Measurements from ENCODE around the gene GNAT3.

GNAT3 gene

DNA sequence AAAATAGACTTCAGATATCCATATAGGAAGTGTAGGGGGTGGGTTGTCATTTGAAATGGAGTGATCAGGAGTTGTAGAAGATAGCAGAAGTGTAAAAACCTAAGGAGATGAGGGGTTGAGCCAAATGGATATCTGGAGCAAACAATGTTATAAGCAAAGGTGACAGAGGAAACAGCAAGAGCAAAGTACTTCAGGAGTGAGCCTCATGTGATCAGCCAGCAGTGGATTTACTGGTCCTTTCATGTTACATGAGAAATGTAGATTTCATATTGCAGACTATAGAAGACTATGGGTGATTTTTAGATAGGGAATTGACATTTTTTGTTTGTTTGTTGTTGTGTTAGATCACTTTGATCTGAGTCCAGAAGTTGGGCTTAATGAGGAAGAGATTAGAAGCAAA lies 47.7 kb downstream of the GNAT3 start:
- DNase-seq (ENCODE audit: low read depth in 2 of 2): no peak

DNA sequence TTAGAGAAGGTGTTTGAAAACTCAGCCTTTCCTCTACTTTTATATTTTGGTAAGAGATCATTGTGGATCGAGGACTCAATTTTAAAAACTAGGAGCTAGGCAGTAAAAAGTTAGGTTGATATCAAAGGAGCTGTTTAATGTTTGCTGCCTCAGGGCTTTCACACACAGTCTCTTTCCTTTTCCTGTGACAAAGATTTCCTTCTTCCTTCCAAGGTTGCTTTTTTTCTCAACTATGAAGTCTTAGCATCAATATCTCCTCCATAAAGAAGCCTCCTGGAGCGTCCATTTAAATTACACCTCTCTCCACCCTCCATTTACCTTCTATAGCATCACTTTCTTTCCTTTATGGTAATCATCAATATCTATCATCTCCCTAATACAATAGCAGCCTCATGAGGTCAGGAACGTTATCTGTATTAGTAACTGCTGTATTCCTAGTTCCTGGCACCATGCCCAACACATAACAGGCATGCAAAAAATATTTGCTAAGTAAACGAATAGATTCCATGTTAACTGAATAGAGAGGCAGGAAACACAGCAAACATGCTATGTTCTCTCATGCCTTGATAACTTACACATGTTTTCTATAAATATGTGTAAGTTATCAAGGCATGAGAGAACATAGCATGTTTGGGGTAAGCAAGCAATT lies 48.5 kb downstream of the GNAT3 start:
- no peak for DNase-seq (ENCODE audit: low read depth in 2 of 2)

DNA sequence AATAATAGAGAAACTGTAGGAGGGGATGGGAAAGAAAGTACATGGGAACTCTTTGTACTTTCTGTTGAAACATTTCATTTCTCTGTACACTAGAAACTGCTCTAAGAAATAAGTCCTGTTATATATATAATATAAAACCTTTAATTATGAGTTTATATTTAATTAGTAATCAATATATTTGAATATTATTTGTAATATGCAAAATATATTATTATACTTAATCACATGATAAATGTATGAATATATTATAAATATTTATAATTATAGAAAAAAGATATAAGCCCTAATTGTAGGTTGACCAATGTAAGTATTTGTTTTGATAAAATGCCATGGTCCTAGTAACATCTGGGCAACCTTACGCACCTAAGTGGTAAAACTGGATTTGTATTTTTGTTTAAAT lies 51.0 kb downstream of the GNAT3 start:
- DNase-seq (ENCODE audit: low read depth in 2 of 2): no peak

DNA sequence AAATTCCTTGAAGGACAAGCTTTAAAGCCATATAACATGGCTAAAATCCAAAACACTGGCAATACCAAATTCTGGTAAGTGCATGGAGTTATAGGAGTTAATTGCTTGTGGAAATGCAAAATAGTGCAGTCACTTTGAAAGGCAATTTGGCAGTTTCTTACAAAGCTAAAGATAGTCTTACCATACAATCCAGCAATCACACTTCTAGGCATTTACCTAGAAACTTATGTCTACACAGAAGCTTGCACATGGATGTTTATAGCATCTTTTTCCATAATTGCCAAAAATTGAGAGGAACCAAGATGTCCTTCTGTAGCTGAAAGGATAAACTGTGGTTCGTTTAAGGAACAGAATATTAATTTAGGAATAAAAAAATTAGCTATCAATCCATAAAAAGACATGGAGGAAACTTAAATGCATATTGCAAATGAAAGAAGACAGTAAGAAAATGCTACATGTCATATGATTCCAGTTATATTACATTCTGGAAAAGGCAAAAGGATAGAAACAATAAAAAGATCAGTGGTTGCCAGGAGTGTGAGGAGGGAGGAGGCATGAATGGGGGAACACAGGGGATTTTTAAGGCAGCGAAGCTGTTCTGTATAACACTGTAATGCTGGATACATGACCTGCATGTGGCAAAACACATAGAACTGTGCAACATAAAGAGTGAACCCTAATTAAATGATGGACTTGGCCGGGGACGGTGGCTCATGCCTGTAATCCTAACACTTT lies 51.9 kb downstream of the GNAT3 start:
- no peak for DNase-seq (ENCODE audit: low read depth in 2 of 2)

DNA sequence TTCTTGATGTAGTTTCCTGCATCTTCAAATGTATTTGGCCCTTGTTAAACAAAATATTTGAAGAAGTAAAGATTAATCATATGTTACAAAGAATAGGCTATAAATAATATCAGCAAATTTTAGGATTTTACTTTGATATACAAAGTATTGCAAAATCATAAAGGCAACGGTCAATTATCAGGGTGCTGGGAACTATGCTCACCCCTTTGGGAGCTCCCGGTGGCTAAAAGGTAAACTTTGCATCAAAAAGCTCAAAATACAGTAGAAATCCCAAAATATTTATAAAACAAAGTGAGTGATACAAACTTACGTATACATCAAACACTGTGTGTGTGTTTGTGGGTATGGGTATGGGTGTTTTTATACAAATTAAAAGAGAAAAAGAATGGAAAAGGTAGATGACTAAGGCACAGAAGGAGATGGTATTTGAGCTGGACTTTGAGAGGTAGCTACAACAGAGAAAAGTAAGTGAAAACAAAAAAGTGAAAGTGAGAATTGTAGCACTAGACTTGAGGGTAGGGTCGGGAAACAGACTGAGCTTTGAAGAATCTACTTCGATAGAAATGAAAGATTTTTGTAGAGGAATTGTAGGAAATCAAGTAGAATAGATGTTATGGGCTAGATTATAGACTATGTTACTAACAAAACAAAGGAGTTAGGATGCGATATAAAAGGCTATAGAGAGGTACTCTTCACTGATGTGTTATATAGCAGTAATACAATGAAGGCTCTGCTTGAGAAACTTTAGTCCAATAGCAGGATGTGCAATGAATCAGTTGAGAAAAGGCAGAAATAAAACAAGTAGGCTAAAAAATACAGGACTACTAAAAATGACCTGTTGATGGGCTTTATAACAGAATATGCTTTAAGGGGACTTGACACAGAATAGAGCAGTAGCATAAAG lies 52.8 kb downstream of the GNAT3 start:
- DNase-seq (ENCODE audit: low read depth in 2 of 2): no peak

DNA sequence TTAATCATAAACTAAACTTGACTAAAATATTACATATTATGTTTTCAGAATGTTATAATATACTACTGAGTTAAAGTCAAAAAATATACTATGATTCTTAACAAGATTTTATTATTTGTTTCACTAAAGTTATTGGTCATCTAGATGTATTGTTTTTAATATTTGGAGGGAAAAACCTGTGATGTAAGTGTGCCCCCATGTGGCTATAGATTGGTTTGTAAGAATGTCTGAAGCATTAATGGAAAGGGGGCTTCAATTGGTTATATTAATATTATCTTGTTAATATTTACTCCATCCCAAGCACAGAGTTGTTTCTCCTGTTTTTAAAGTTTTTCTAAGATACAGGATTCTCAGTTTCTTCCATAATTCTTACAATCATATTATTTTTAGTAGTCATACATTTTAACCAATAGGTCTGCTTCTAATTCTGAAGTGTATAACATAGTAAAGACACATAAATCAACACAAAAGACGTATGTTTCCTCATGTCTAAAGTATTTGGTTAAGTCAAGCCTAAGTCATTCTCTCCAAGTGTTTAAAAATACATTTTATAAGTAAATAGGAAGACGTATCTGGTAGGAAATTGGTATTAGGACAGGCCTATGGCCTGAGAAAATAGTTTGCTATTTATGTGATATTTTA lies 58.0 kb downstream of the GNAT3 start:
- DNase-seq (ENCODE audit: low read depth in 2 of 2): no peak

DNA sequence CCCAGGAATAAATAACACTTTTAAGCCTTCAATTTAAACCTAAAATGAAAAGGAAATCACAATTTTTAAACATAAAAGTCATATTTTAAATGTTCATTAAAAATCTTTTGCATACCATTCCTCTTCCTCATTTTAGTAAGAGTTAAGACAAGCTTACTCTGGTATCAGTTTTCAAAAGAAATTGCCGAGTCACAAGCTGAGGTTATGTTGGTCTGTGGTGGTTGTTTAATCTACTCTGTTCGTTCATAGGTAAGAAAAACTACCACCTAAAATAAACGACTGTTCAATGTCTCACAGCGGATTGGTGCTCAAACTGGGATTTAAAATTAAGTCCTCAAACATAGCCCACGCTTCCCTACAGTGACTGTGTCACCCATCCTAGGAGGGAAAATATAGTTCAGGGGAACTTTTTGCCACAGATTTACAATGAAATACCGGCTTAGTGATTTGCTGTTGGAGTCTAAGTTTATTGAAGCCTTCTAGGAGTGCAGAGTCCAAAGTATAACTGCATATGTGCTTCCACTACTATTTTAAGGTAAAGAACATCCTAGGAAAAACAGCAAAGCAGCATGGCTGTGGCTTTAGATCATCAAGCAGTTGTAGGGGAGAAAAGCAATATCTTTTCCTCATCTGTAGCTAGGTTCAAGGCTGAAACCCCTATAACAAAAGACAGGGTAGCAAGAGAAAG lies 61.1 kb downstream of the GNAT3 start:
- DNase-seq (ENCODE audit: low read depth in 2 of 2): no peak

DNA sequence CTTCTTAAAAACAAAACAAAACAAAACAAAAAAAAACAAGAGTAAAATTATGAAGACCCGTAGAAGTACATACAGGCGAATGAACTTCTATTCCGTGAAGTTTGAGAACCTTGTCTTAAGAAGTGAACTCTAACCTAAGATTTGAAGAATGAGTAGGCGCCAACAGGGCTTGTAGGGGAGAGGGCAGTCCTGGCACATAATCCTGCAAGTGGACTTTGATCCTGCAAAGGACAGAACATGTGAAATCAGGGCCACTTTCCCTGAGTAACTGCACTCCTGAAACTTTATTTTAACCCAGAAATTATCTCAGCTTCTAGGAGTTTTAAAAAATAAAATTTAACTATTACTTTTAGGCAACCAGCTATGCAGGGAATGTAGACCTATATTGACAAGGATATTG lies 62.0 kb downstream of the GNAT3 start:
- no peak for DNase-seq (ENCODE audit: low read depth in 2 of 2)

DNA sequence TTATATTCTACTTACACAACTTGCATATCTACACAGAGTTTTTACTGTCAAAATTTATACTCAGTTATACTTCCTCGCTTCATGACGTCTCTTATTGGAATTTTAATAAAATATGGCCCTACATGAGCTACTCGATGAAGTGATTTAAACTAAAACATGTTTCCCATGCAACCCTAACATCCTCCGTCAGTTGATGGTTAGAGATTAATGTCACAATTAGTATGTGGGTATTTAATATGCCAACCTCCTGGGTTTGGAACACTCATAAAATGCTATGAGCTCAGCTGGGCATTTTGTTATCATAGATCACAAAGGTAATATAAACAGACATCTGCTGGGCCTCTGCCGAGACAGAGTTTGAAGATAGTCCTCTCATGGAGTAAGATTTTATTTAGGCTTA lies 66.5 kb downstream of the GNAT3 start:
- no peak for DNase-seq (ENCODE audit: low read depth in 2 of 2)

DNA sequence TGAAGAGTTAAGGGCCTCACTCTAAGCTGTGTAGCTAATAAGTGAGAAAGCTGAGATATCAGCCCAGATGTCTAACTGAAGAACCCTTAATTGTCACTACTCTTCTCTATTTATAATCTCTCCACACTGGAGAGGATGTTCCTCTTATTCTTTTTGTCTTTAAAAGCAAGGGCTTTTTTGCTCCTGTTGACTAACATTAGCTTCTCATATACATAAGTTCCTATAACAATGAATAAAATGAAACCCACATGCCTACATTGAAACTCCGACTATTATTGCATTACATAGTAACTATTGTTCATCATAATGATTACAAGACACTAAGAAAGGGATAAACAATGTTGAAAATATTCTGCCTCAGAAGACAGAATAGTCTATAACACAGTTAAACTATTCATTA lies 67.1 kb downstream of the GNAT3 start:
- DNase-seq (ENCODE audit: low read depth in 2 of 2): no peak

DNA sequence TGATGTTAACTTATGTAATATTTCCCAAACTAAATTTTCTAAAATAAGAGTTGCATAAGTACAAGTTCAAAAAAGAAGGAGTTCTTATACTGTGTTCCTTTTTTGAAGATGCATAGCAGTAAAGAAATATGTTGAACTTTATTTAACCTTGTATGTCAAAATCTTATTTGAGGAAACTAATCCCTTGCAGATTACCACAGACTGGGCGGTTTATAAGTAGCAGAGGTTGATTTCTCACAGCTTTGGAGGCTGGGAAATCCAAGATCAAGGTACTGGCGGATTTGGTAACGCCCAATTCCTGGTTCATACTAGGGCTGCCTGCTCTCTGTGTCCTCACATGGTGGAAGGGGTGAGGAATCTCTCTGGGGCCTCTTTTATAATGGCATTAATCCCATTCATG lies 68.5 kb downstream of the GNAT3 start:
- no peak for DNase-seq (ENCODE audit: low read depth in 2 of 2)

DNA sequence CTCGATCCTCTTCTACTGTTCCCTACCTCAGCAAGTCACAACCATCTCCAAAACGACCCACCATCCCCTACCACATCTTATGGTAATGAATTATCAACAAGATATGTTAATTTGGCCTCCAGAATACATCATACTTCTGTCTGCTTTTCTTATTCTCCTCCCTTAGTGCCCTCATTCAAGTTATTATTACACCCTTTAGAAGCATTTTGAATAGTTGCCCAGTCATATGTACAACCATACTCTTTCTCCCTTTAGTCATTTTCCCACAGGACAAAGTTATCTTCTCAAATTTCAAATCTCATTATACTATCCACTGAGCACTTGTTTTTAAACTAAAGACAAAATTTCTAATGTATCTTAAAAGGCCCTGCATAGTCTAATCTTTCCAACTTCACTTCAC lies 71.0 kb downstream of the GNAT3 start:
- DNase-seq (ENCODE audit: low read depth in 2 of 2): no peak

DNA sequence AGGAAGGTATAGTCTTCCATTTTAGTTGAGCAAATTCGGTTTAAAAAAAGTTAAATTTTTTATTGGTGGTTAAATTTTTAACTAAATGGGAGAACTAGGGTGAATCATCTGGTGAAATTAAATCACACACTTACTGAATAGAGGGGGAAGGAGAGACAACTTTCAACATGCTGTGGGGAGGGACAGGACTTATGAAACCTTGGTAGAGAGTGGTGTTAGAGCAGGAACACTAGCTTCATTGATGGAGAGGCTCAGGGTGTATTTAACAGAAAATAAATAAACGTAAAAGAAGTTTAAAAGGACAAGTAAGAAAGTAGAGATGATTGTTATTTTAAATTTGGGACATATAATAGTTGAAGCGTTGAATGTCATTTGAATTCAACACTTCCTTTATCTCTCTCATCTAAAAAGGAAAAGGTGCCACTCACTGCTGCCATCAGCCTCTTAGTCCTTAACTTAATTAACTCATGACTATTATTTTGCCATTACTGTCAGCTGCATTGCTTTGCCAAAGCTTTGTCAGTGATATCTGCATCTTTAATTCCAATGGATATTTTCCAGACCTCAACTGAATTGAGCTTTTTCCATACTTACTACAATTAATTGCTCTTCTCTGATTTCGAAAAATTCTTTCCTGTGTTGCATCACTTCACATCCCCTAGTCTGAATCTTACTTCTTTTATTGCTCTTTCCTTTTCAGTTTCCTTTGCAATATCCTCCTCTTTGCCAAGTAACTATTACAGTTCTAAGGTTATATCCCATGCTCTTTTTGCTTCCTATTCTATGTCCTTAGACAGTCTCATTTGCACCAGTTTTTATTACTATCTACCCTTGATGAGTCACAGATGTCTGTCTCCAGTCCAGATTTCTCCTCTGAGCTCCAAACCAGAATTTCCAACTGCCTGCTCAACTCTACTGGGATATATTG lies 71.7 kb downstream of the GNAT3 start:
- peak; percentile 73 to 79 for DNase-seq (ENCODE audit: low read depth in 2 of 2)

DNA sequence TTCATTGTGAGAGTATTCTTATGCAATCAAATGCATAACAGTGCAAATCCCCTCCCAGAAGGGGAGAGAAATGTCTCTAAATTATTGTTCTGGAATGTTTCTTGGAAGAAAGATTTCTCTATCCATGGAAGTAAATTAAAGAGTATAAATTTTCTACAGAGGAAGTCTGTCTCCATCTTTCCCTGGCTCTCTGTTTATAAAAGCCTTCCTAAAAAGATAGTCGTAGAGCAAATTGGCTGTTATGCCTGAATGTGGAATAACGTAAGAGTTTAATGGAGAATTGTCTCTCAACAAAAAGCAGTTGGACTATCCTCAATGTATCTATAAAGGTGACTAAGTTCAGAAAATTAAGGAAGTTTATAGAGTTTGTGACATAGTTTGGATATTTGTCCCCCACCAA lies 76.3 kb downstream of the GNAT3 start:
- no peak for DNase-seq (ENCODE audit: low read depth in 2 of 2)

DNA sequence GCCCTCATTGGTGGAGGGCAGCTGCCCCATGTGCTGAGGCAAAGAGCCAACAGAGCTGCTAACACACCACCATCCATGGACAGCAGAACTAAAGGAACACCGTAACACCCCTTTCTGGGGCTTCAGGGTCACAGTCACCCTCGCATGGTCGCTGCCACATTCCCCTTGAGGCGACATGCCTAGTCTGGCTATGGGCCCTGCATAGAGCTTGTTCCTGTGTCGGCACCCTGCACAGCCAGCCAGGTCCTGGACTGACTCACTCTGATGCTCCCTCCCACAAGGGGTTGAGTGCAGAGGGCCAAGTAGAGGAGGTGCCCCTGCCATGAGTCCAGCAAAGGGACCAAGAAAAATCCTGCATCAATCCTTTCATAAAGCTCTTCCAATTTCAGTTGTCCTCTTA lies 77.8 kb downstream of the GNAT3 start:
- no peak for DNase-seq (ENCODE audit: low read depth in 2 of 2)

DNA sequence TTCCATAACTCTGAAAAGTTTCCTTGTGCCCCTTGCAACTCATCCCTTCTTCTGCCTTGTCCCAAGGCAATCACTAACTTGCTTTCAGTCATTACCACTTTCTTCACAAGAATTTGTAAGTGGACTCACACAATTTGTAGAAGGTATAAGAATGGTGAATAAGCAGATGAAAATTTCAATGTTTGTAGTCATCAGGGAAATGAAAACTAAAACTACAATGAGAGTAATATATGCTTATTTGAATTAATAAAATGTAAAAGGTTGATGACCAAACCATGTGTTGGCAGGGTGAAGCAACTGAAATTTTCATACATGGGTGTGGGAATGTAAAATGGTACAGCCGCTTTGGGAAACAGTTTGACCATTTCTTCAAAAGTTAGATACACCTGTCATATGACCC lies 79.7 kb downstream of the GNAT3 start:
- DNase-seq (ENCODE audit: low read depth in 2 of 2): no peak

DNA sequence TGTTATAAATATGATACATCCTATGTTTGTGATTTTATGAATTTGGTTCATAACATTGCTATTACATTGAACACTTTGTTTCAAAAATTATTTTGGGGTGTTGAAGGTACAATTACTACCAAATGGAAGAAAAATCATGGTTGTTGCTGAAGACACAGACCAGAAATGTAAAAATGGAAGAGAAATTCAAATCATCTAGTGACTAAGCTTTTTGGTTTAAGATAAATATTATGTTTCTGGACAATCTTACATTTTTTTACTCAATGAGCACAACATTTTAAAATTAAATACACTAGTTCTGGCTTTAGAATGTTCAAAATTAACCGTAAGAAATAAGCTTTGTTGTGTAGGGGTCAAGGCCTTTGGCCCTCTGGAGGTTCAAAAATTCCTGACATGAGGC lies 82.7 kb downstream of the GNAT3 start:
- DNase-seq (ENCODE audit: low read depth in 2 of 2): no peak

DNA sequence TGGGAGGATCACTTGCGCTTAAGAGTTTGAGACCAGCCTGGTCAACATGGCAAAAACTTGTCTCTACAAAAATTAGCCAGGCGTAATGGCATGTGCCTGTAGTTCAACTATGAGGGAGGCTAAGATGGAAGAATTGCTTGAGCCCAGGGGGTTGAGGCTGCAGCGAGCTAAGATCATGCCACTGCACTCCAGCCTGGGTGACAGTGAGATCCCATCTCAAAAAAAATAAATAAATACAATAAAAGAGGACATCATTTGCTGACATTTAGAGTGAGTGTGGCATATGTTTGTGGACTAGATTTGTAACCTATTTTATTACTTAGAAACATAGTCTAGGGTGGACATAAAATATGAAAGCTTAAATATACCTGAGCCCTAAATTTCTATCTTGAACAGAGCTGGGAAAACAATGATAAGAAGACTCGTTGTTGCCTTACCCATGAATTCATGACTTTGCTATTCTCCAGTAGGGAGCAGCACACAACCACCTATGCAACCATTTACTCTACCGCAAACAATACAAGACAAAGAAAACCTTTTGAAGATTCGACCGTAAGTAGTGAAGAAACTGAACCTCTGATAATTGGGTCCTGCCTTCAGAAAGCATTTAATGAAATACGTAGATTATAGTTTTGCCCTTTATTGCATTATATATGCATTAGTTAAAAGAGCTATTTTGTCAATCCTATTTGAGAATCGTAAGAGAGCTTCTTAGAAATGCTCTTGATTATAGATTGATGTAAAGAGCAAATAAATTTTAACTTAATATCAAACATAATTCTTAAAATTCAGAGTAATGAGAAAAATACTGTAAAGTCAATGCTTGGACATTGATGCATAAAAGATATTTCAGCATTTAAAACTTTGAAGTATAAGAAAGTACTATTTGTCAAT lies 83.5 kb downstream of the GNAT3 start:
- peak; percentile 29 to 34 for DNase-seq (ENCODE audit: low read depth in 2 of 2)

DNA sequence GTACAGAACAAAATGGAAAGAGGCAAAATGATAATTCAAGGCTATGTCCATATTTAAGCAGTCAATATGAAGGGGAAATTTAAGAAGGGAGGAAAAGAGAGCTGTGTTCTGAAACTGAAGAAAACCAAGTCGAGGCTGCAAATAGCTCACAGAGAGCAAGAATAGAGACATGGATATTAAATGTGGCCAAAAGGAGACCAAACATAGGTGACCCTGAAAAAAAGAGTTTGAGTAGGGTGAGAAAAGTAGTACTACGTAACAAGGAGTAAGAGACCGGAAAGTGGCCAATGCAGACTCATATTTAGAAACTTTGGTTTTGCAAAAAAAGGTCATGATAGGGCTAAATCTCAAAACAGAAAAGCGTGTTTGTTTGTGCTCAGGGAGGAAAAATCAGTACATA lies 84.6 kb downstream of the GNAT3 start:
- no peak for DNase-seq (ENCODE audit: low read depth in 2 of 2)

DNA sequence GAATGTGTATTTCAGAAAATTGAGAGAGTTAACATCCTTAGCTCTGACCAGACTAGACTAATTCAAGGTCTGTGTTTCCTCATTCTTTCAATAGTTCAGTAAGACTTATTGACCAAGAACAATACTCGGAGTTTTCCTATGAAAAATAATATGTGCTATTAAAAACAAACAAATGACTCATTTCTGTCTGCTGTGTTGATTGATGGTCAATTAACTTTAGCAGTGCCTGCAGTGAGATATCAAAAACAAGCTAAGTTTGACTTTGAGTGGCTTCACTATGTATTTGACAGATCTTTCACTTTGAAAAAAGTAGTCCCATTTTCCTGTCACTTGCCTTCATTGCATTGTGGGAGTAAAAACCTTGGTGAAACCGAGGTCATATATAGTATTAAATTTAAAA lies 91.0 kb downstream of the GNAT3 start:
- no peak for DNase-seq (ENCODE audit: low read depth in 2 of 2)

Measured in fibroblast of skin of left biceps (primary cell).